ENCODE measurements around the gene BMERB1. TPM values are rescaled to one million over a fixed set of nuclear protein-coding genes. Genes with fewer than 3 reads are reported as not detected.

BMERB1 gene
- total and polyA plus RNA-seq, 9 of the 15 experiments (the other 6 are each of a cell fraction or from before 2014, with no cell fraction given), result 0.29 to 2.9 (median 0.94) TPM

- BruUV-seq (replicated peaks), result no TSS peak
- H3K27me3 ChIP-seq (ENCODE audit: control insufficient read depth in 2 of 2, insufficient read depth in 2 of 2, low read length in 2 of 2), result no peaks in the 10 kb centered on the region
- no peak overlapping the region for H3K4me3 ChIP-seq
- in situ Hi-C loops (cut with MboI) (no loop called here), intact Hi-C loops (cut with micrococcal nuclease) (no loop called here)
- 39% methylated on average over 12 of the region's 12 CpGs for WGBS (ENCODE audit: insufficient coverage, low coverage, missing lambda C conversion rate)
- no peaks in the 10 kb centered on the region for H3K9me1 ChIP-seq (ENCODE audit: control insufficient read depth, insufficient read depth, low read length)
- no peak for FAIRE-seq
- peak; percentile 52 for ATAC-seq
- H3K79me2 ChIP-seq (ENCODE audit: control insufficient read depth, insufficient read depth, low read length), result no peaks in the 10 kb centered on the region
- peaks cover 4 to 34% of the 10 kb centered on the region in 2 experiments for H3K4me1 ChIP-seq (replicated peaks in 1 of 2; ENCODE audit: control insufficient read depth in 2 of 2, insufficient read depth in 2 of 2, low read length in 2 of 2)
- peak overlapping the region; percentile 10; the same call in 1 of the 3 replicates for H3K27ac ChIP-seq (ENCODE audit: extremely low read depth, low read depth, low read length)
- no peaks in the 10 kb centered on the region for H3K9me3 ChIP-seq (replicated peaks; ENCODE audit: control insufficient read depth, insufficient read depth, low read depth, low read length)
- peak overlapping the region; percentile 69 for H2AFZ ChIP-seq (ENCODE audit: low read depth, low read length)
- peak overlapping the region; percentile 6; the same call in 1 of the 2 replicates for H3K4me2 ChIP-seq (ENCODE audit: insufficient read depth, low read length)
- H4K20me1 ChIP-seq (replicated peaks; ENCODE audit: control insufficient read depth, insufficient read depth, low read length), result no peaks in the 10 kb centered on the region
- no peak overlapping the region for H3K9ac ChIP-seq (ENCODE audit: insufficient read depth in 1 of 2, low read depth in 2 of 2, low read length in 2 of 2)
- POLR2A ChIA-PET, result interaction anchor here (0.6 to 1.0 kb wide), 2 partner anchors 9 to 290 kb away, joined by 3 to 4 read pairs; no protein-coding TSS in a partner anchor
- CTCF ChIA-PET (ENCODE audit: low intra/inter-chr PET ratio), result no interaction called here
- peak in 1 of 4 experiments; percentile 46 for DNase-seq (ENCODE audit: extremely low read depth in 1 of 4, low spot score in 3 of 4)
- H3K36me3 ChIP-seq (ENCODE audit: control insufficient read depth, insufficient read depth, low read length), result no peaks in the 10 kb centered on the region
- TF ChIP-seq FOXJ3 (CRISPR knock-in tag; IDR thresholded peaks at IDR 0.05), result no peak
- peak; percentile 69; the same call in 1 of the 2 replicates for TF ChIP-seq HSF4 (CRISPR knock-in tag; IDR thresholded peaks at IDR 0.05; ENCODE audit: borderline replicate concordance)
- no peak for TF ChIP-seq XRCC5 (IDR thresholded peaks at IDR 0.05; ENCODE audit: low read depth, low read length)
- TF ChIP-seq TEAD4 (IDR thresholded peaks at IDR 0.05; ENCODE audit: low read length), result no peak
- no peak for TF ChIP-seq TEAD4 (CRISPR knock-in tag; IDR thresholded peaks at IDR 0.05; ENCODE audit: borderline replicate concordance)
- no peak for TF ChIP-seq CTCFL (IDR thresholded peaks at IDR 0.05; ENCODE audit: borderline replicate concordance, insufficient read depth, low read depth, low read length, poor library complexity, severe bottlenecking)
- TF ChIP-seq TEAD2 (tag; IDR thresholded peaks at IDR 0.05), result peak; percentile 67; the same call in 1 of the 2 replicates
- TF ChIP-seq CBFA2T2 (conservative IDR thresholded peaks at IDR 0.05), result no peak
- no peak for TF ChIP-seq RBM17 (IDR thresholded peaks at IDR 0.05; ENCODE audit: borderline replicate concordance, low read depth, low read length)
- TF ChIP-seq ELF2 (CRISPR knock-in tag; IDR thresholded peaks at IDR 0.05), result no peak
- no peak for TF ChIP-seq BCLAF1 (IDR thresholded peaks at IDR 0.05; ENCODE audit: borderline replicate concordance in 1 of 2, control insufficient read depth in 1 of 2, low read depth in 2 of 2, low read length in 1 of 2)
- TF ChIP-seq ZNF263 (CRISPR knock-in tag; IDR thresholded peaks at IDR 0.05; ENCODE audit: borderline replicate concordance), result no peak
- TF ChIP-seq STAT5B (CRISPR knock-in tag; IDR thresholded peaks at IDR 0.05), result no peak
- TF ChIP-seq NR4A1 (CRISPR knock-in tag; IDR thresholded peaks at IDR 0.05), result no peak
- TF ChIP-seq NR4A1 (tag; IDR thresholded peaks at IDR 0.05), result peak; percentile 96
- TF ChIP-seq RAD51 (IDR thresholded peaks at IDR 0.05; ENCODE audit: borderline replicate concordance, low read depth), result no peak
- no peak for TF ChIP-seq ZNF282 (CRISPR knock-in tag; IDR thresholded peaks at IDR 0.05)
These were observed 53.2 kb downstream of the BMERB1 start for GRCh38 chr16:15487336-15488284.

Measured in K562 (cell line).